NCI-H524 treated with DMSO at 0.1 percent for 48 hours (cell line): ENCODE measurements around the gene COA5.

ENCODE experiments used
- DNase-seq: peaks from one replicate; lab custom pipeline; 2025; lab: John Stamatoyannopoulos, UW

COA5 gene

DNA sequence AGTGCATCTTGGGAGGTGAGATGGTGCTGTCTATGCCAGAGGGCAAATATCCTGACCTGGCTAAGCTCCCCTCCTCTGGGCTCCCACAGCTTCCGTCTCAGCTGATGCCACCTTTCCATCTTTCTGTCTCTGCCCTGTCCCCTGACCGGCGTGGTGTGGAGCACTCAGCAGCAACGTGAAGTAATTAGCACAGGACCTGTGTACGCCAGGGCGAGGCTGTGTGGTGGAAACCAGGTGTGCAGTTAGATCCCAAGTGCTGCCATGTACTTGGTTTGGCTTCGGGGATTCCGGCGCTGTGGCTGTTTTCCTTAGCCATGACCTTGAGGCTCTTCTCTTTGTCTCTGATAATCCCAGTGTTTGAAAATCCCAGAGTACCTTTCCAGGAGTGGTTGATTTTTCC, 36.5 kb downstream of the COA5 start:
- DNase-seq: no peak

DNA sequence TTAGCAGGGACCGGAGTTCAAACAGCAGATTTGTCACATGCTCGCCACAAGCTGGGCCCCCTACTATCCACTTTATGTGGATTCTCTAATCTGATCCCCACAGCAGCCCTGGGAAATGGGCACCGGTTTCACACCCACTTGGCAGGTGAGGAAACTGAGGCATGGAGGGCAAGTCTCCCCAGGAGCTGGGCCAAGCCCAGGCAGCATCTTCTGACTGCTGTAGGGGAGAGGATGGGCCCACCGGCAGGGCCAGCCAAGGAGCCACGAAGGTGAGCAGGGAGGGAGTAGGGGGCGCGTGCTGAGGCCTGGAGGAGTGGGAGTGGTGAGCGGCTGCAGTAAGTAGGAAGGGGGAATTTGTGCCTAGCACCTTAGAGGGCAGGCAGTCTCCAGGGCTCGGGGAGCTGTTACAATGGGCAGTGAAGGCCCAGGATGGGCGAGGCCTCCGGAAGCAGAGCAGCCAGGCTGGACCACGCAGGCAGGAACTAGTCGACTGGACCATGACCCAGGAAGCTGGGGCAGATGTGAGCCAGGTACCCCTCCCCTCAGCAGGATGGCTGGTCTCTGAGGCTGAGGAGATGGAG, 37.1 kb downstream of the COA5 start:
- no peak for DNase-seq

DNA sequence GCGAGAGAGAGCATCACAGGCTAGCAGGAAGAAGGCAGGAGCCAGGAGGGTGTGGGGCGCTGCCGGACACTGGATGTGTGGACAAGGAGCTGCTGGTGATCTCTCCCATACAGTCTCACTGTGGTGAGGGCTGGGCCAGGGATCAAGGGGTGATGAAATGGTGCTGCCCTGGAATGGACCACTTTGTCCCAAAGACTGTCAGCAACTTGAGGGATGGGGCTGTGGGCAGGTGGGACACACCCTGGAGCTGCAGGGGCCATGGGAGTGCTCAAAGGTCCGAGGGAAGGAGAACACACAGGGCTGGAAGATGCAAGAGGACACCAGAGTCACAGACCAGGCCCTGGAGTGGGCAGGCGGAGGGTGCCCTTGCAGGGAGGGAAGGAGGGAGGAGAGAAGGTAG, 38.0 kb downstream of the COA5 start:
- no peak for DNase-seq

DNA sequence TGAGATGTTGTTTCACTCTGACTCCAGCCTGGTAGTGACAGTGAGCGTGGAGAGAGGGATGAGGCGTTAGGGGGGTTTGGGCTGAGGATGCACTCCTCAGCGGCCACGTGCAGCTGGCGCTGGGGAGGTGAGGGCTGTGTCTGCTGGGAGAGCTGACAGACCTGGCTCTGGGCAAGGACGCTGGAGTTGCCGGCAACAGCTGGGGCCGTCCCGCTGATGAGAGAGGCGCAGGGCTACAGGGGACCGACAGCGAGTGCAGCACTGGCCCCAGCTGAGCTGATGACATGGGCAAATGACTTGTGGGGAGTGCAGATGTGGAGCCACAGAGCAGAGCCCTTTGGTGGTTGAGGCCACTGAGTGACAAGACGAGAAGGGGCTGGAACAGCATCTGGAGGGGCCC, 38.4 kb downstream of the COA5 start:
- DNase-seq: no peak

DNA sequence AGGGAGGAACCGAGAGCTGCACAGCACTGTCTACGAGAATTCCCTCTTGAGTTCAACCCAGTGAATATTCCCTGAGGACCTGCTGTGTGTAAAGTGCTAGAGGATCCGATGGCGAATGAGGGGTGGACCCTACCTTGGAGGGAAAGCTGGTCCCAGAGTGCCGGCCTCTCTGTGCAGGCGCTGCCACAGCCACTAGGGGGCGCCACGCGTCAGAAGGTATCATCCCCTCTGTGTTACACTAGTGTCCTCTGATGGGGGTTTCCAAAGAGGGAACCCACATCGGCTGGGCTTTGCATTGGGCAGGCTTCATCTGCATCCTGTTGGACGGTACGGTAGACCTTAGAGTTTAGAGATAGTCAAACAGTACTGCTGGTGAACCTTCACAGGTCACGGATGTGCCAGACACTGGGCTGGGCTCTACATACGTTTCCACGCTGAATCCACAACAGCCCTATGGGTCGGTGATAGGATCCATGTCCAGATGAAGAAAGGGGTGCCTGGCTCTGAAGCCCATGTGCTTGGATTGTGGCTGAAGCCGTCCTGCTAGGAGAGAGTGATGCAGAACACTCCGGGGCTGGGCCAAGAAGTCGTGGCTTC, 39.0 kb downstream of the COA5 start:
- DNase-seq: no peak

DNA sequence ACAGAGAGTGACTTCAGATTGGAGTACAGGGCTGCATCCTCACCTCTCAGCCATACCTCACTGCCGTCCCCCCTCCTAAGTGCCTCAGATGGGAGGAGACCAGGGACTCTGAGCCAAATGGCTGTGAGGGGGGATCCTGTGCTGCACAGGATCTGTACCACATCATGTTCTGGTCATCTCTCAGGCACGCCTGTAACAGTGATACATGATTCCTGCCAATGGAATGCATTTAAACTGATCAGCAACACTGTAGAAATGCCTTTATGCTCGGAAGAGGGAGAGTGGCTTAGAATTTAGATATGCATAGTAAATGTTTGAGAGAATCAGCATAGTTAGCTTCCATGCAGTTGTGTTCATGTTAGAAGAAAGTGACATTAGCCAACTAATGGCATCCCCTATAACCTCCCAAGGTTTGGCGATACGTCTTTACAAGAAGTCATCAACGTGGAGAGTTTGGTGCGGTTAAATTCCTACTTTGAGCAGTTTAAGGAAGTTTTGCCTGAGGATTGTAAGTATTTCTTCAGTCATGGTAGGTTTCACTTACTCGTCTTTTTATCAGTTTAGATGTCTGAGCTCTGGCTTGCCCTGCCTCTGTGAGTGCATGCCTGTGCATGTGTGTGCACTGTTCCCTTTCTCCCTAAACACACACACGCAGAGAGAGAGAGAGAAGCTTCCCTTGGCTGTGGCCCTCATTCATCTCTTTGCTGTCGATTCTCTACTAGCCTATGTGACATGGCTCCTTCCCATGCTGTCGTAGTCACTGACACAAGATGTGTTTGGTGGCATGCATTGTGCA, 40.0 kb downstream of the COA5 start:
- no peak for DNase-seq

DNA sequence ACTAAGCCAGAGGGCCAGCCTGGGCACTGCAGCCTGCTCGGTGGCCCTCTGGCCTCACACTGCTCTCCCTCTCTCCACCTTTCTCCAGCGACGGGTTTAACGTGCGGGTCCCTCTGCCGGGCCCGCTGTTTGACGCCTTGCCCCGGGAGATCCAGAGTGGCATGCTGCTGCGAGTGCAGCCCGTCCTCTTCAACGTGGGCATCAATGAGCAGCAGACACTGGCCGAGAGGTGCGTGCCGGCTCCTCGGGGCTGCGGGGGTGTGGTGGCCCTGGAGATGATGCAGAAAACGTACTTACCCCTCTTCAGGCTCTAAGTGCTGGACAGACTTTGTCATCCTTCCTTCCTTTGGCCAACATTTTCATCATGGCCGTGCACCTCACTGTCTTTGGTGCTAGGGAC, 42.4 kb downstream of the COA5 start:
- DNase-seq: no peak

DNA sequence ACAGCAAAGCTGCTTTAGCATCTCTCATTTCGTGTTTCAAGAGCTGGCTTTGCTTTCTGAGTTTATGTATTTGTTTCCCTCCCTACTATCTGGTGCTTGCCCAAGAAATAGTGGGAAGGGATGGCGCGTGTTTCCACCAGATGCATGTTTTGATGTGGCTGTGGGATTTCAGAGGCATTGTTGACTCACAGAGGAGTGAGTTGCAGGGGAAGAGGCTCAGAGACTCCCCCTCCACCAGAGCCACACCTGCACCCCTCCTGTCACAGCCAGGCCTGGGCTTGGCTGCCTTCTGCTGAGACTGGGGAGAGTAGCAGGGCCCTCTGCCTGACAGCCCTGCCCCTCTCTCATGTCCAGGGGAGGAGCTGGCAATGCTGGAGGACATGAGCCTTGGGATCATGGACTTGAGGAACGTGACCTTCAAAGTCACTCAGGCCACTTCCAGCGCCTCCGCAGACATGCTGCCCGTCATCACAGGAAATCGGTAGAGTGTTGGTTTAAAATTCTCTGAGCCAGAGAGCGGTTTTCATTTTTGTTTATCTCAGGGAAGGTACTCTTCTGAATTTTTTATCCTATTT, 42.9 kb downstream of the COA5 start:
- DNase-seq: no peak

DNA sequence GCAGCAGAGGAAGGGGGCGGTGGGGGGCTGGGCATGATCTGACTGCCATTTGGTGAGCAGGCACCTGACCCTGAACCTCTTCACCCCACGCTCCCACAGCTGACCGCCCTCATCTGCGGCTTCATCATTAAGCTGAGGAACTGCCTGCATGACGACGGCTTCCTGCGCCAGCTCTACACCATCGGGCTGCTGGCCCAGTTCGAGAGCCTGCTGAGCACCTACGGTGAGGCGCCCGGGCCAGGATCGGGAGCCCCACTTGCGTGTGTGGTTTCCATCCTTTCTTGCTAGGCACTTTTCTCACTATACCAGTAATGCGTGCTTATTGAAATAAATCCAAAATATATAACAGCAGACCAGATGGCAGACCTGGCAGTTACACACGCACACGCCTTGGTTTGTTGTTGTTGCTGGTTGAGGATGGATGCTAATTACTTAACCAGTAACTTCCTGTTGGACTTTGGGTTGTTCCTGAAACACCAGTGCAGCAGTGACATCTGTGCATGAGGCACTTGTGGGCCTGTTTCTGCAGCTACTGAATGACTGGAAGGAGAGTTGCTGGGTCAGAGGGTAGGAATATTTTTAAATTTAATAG, 43.7 kb downstream of the COA5 start:
- no peak for DNase-seq

DNA sequence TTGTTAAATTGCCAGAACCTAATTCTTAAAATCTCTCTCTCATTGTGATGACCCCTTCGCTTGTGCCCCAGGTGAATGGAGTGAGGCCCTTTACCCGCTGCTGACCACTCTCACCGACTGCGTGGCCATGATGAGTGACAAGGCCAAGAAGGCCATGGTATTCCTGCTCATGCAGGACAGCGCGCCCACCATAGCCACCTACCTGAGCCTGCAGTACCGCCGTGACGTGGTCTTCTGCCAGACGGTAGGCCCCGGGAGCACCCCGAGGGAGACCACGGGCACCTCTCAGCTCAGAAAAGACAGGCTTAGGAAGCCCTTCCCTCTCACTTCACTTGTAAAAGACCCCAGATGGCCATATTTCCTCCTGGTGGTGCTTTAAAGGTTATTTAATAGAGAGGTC, 44.9 kb downstream of the COA5 start:
- no peak for DNase-seq

DNA sequence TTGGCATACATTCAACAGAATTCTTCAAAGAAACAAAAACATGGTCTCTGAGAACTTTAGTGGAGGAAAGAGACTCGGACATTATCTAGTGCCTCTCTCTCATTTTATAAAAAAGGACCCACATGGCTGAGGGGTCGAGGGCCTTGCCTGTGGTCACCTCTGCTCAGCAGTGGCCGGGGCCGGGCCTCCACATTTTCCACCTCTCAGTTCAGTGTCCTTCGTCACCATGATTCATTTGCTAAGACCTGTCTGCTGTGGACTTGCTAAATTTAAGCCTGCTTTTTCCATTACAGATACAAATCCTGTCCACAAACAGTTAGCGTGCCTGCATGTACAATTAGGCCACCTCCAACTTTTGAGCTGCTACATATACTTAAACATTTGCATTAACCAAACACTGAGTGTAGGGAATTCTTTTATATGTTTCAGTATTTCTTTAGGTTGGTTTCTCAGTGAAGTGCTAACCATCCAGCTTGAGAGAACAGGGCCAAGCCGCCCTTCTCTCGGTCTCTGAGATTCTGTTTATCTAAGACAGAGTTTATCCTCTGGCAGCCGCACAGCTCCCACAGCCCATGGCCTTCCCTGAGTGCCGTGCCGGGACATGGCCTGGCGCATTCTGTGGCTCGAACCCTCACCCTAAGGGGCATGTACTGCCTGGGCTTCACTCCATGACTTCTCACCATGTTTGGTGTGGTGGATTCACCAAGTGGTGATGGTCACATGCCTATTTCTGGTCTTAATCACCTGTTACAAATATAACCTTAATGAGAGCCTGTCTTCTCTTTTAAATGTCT, 46.2 kb downstream of the COA5 start:
- no peak for DNase-seq

DNA sequence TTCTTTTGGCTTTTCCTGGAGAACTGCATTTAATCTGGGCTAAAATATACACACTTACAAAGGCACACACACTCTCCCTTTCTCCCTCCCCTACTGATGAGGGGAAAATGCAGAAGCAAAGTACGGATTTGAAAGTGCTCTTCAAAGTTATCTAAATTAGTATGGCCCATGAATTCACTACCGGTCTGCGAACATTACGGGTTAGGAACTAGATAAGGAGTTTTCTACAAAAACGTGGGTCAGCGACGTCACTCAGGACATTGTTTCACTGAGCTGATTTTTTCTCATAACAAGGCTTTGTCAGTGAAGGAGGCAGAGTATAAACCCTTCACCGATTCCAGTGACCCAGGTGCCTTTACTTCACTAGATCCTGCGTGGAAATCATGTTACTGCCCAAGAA, 47.3 kb downstream of the COA5 start:
- no peak for DNase-seq

DNA sequence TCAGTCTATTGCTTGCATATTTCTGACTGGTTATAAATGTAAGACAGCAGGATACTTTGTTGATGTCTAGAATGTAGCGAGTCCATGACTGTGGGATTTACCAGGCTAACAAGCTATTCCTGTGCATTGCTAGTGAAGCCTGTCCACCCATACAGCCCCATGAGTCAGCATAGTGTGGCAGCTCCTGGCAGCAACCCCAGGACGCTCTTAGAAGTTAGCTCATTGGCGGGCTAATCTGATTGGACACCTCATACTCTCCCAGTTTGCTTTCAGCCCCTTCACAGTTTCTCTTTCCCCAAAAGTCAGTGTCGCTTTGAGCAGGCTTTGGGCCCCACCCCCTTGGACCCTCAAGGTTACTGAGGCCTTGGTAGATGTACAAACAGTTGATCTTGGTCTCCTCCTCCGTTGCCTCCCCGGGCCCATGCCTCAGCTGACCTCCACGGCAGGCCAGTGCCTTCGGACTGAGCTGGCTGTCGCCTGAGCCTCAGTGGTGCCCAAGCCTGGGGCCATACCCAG, 48.0 kb downstream of the COA5 start:
- no peak for DNase-seq

DNA sequence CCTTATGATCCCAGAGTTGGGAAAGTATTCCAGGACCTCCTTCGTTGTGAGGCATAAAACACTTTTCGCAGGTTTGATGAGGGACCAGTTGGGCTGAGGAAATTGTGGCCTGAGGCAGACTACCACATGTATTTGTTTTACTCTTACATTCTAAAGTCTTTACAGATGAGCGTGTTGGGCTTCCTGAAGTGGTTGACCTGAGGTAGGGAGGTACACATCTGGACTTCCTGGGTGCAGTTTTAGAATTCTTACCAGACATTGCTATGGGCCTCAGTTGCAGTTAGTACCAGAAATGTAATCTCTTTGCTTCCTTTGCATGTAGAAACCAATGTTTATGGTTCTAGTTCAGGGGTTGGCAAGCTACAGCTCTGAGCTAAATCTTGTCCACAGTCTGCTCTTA, 48.7 kb downstream of the COA5 start:
- DNase-seq: no peak

DNA sequence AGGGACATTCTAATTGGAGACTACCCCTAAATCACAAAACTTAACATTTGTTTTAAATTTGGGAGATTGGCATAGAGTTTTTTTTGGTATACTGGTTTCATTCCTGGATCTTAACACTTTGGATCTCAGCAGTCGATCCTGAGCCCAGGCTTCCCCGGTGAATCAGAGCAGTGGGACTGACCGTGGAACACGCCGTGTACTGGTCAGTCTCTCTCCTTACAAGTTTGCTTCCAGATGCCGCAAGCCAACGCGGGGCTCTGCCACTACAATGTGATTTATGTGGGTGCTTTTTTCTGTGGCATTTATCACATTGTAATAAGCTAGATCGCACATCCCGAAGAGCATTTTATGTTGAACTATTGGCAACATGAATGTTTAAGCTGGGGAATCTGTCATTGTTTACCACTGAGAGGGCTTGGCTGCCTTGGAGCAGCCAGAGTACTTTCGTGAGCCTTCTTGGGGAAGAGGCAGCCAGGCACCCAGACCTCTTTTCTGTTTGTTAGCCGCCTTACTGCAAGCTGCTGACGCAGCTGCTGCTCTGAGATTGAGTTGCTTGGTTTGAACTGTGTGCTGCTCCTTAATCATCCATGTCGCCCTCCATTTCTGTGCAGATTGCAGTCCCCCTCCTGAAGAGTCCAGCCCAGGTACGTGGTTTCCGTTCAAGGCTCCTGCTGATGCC, 49.3 kb downstream of the COA5 start:
- DNase-seq: no peak

DNA sequence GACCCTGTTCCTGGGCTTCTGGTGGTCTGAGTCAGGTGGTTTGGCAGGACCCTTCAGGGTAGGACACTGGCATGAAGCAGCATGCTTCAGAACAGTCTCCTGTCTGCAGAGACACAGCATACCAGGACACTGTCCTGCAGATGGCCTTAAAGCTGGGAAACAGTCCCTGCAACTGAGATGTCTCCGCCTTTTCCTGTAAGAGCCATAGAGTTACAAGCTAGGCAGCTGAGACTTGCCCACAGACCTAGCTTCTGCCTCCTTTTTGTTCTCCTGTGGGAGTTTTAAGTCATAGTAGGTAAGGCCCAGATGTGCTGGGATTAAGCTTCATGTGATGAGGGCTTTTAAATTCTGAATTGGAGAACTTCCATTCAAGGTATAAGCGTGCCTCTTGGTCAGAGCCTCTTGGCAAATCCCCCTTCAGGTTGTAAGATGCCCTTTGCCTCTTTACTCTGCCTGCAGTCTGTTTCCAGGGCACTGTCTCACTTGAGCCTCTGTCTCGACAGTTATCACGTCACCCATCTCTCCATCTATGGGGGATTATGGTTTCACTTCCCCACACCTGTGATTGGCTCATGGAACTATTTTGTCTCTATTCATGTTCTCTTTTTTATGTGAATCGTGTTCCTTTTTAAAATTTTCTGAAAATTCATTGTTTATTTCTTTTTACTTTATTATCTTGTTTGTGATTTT, 51.8 kb downstream of the COA5 start:
- DNase-seq: peak; percentile 41

DNA sequence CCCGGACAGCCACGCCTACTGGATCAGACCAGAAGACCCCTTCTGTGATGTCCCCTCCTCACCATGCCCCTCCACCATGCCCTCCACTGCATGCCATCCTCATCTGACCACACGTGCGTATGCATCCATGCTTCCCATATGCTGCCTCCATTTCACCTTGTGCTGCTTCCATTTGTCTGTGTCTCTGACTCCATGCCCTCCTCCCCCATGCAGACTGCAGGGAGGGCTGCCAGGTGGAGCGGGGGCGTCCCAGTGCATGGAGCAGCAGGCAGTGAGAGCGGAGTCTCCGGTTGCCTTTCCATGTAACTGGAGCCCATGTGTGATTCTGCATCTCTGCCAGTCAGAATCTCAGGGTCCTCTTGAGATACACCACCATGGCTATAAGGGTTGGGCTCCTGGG, 52.6 kb downstream of the COA5 start:
- DNase-seq: no peak

DNA sequence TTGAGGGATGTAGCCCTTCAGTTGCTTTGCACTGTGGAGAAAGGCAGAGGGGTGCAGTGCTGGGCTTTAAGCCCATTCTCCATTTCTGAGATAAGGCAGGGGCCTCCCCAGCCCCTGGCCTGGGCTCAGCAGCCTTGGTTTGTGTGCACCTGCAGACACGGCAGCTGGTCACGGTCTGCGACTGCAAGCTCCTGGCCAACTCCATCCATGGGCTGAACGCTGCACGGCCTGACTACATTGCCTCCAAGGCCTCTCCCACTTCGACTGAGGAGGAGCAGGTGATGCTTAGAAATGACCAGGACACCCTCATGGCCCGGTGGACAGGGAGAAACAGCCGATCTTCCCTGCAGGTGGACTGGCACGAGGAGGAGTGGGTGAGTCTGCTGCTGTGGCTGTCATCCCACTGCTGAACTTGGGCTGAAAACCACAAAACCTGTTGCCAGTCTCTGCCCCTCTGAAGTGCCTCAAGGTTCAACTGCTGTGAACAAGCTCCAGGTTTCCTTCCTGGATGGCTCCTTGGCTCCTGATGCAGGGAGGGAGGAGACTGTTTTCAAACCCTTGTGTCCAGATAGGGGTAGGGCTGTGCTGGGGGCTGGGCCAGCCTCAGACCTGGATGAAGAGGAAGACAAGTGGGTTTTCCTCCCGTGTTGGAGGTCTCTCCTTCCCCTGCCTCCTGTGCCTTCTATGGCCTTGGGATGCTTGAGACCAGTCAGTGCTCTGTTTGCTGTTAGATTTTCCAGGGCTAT, 54.0 kb downstream of the COA5 start:
- no peak for DNase-seq

DNA sequence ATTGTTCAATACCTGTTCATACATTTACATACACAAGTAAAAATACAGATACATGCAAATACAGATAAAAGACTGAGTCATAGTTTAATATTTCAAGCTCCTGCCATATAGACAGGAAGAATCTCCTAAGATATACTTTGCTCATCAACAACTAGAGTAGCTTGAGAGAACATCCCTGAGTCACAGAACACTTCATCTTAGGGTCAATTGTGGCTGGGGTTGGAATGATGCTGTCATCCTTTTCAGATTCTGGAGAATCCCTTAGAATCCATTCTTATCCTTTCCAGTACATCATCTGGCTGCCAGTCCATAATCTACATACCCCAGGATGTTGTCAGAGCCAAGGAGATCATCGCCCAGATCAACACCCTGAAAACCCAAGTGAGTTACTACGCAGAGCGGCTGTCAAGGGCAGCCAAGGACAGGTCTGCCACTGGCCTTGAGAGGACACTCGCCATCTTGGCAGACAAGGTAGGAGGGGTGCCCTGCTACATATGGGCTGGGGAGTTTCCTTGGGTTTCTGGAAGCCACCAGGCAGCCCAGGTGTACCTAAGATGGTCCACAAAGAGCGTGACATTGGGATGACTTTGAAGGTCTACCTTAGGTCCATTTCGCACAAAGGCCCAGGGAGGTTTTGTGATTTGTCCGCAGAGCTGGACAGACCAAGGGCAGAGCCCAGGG, 55.7 kb downstream of the COA5 start:
- DNase-seq: no peak
